Suprapubic skin (tissue), 3 donors: Measurements from ENCODE around the gene WLS.

ENCODE experiments used
- EP300 ChIP-seq: sonication (generic); formaldehyde crosslinking; IDR thresholded peaks from one replicate; pipeline ENCODE4 v1.6.1; 2017; ENCODE audit warnings: antibody characterized with exemption
- POLR2A ChIP-seq, 2 donors: fragments of 450-650 bp; IDR thresholded peaks; one replicate each; pipeline ENCODE4 v1.6.1; 2017; ENCODE audit warnings: antibody characterized with exemption in 2 of 2, mild to moderate bottlenecking in 2 of 2, moderate library complexity in 2 of 2
- TF ChIP-seq, protein P1 (sequence below), 2 donors: fragments of 200-600 bp in 1 of 2; fragments of 450-650 bp in 1 of 2; sonication (generic) in 1 of 2; IDR thresholded peaks; one replicate each; pipeline ENCODE4 v1.5.1; 2016 to 2019; ENCODE audit warnings: antibody characterized with exemption in 2 of 2, mild to moderate bottlenecking in 1 of 2, moderate library complexity in 1 of 2

DNA sequence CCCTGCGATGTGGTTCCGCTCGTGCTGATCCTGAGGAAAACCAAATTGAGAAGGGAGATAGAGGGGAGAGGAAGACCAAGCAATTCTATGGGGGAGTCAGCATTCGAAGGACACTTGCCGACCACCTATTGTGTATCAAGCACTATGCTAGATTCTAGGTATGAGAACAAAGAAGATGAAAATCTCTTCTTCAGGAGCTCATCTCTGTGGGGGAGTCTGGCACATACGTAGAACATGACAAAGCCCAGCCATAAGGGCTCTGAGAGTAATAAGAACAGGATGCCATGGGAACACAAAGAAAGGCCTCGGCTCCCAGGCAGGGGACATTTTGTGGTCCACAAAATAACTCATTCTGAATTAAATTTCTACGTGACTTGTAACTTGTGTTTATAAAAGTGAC lies 83.7 kb downstream of the WLS start:
- TF ChIP-seq POLR2A (IDR thresholded peaks at IDR 0.05), result no peak
- TF ChIP-seq, protein P1, sequence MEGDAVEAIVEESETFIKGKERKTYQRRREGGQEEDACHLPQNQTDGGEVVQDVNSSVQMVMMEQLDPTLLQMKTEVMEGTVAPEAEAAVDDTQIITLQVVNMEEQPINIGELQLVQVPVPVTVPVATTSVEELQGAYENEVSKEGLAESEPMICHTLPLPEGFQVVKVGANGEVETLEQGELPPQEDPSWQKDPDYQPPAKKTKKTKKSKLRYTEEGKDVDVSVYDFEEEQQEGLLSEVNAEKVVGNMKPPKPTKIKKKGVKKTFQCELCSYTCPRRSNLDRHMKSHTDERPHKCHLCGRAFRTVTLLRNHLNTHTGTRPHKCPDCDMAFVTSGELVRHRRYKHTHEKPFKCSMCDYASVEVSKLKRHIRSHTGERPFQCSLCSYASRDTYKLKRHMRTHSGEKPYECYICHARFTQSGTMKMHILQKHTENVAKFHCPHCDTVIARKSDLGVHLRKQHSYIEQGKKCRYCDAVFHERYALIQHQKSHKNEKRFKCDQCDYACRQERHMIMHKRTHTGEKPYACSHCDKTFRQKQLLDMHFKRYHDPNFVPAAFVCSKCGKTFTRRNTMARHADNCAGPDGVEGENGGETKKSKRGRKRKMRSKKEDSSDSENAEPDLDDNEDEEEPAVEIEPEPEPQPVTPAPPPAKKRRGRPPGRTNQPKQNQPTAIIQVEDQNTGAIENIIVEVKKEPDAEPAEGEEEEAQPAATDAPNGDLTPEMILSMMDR (IDR thresholded peaks at IDR 0.05), result no peak
- TF ChIP-seq EP300, result no peak
